Uterus (tissue), 4 donors: ENCODE measurements around the gene RASA3. TPM values are rescaled to one million over a fixed set of nuclear protein-coding genes. Genes with fewer than 3 reads are reported as not detected.

ENCODE experiments used
- DNase-seq, 2 donors: peaks; one replicate each; pipeline ENCODE4 v3.0.0-alpha.2; 2019 to 2020
- H3K27ac ChIP-seq, 2 donors: fragments of 200-600 bp; sonication (generic); 1 replicate in 1 of 2; 2 replicates in 1 of 2; pipeline ENCODE4 v1.5.1; 2016 to 2018
- H3K27me3 ChIP-seq, 2 donors: fragments of 200-600 bp; sonication (generic); one replicate each; pipeline ENCODE4 v1.5.1; 2018 to 2019; ENCODE audit warnings: control low read depth in 1 of 2
- H3K36me3 ChIP-seq, 2 donors: fragments of 200-600 bp; sonication (generic); one replicate each; pipeline ENCODE4 v1.5.1; 2019; ENCODE audit warnings: control low read depth in 1 of 2
- H3K4me1 ChIP-seq, 2 donors: fragments of 200-600 bp; sonication (generic); one replicate each; pipeline ENCODE4 v1.5.1; 2018 to 2019; ENCODE audit warnings: control low read depth in 1 of 2
- H3K4me3 ChIP-seq, 2 donors: fragments of 200-600 bp; sonication (generic); 1 replicate in 1 of 2; 2 replicates in 1 of 2; pipeline ENCODE4 v1.5.1; 2018 to 2019; ENCODE audit warnings: mild to moderate bottlenecking in 1 of 2
- H3K9me3 ChIP-seq, 2 donors: fragments of 200-600 bp; sonication (generic); one replicate each; pipeline ENCODE4 v1.5.1; 2019; ENCODE audit warnings: control low read depth in 1 of 2
- CTCF ChIP-seq, 4 experiments: fragments of 200-600 bp in 2 of 4; fragments of 450-650 bp in 2 of 4; sonication (generic) in 2 of 4; IDR thresholded peaks; one replicate each; pipeline ENCODE4 v1.5.1; 2016 to 2019; ENCODE audit warnings: antibody characterized with exemption in 4 of 4, mild to moderate bottlenecking in 2 of 4, moderate library complexity in 1 of 4
- POLR2A ChIP-seq, 2 donors: fragments of 450-650 bp; IDR thresholded peaks; one replicate each; pipeline ENCODE4 v1.6.1; 2016; ENCODE audit warnings: antibody characterized with exemption in 2 of 2, mild to moderate bottlenecking in 1 of 2, moderate library complexity in 1 of 2
- intact Hi-C: fragments of 100-400 bp; cut with DNase I; formaldehyde crosslinking; loops from one replicate; pipeline ENCODE4 v1.15.1; 2023; ENCODE audit warnings: low total_unique reads
- total RNA-seq, 4 donors: library from RNA; depleted of rRNA in 3 of 4; stranded (reverse); fragments of >200 nt in 3 of 4; gene quantifications; one replicate each; pipeline versions ENCODE4 v1.1.0 to v1.2.4, GENCODE V29; 2014 to 2023
- donor health status: DM: yes; HTN: yes; CAD: no.

Gene RASA3
- total RNA-seq, 4 donors from 2014 or later: 8.5 to 31.6 (median 17.2) TPM

- H3K27me3 ChIP-seq: no peaks in the 10 kb centered on the region
- intact Hi-C loops: no loop called here
- no peak for DNase-seq
- peaks cover 0 to under 1% of the 10 kb centered on the region in 2 donors for H3K4me1 ChIP-seq
- no peaks in the 10 kb centered on the region for H3K9me3 ChIP-seq
- H3K36me3 ChIP-seq: no peaks in the 10 kb centered on the region
- TF ChIP-seq POLR2A (IDR thresholded peaks at IDR 0.05) (no peak), CTCF (IDR thresholded peaks at IDR 0.05) (no peak)
- H3K27ac ChIP-seq: no peak overlapping the region
- H3K4me3 ChIP-seq: no peak overlapping the region
Observed at GRCh38 chr13:113941571-113942191, 190.7 kb downstream of the RASA3 start.

- intact Hi-C loops: no loop called here
- Histone ChIP-seq H3K27ac (no peak overlapping the region), H3K36me3 (no peaks in the 10 kb centered on the region), H3K27me3 (no peaks in the 10 kb centered on the region), H3K9me3 (no peaks in the 10 kb centered on the region), H3K4me1 (peaks cover 0 to 10% of the 10 kb centered on the region in 2 donors), H3K4me3 (no peak overlapping the region)
- no peak for DNase-seq
- no peak for TF ChIP-seq CTCF (IDR thresholded peaks at IDR 0.05)
- no peak for TF ChIP-seq POLR2A (IDR thresholded peaks at IDR 0.05)
Observed at GRCh38 chr13:113939944-113940297, 192.5 kb downstream of the RASA3 start.

- no peaks in the 10 kb centered on the region for H3K36me3 ChIP-seq
- TF ChIP-seq POLR2A (IDR thresholded peaks at IDR 0.05) (no peak), CTCF (IDR thresholded peaks at IDR 0.05) (no peak)
- DNase-seq: peak in 1 of 2 donors; percentile 15
- no peaks in the 10 kb centered on the region for H3K9me3 ChIP-seq
- intact Hi-C loops: no loop called here
- peaks cover 0 to 10% of the 10 kb centered on the region in 2 donors for H3K4me1 ChIP-seq
- H3K4me3 ChIP-seq: no peak overlapping the region
- H3K27ac ChIP-seq: no peak overlapping the region
- H3K27me3 ChIP-seq: no peaks in the 10 kb centered on the region
Observed at GRCh38 chr13:113939129-113939943, 193.1 kb downstream of the RASA3 start.

- H3K27me3 ChIP-seq: no peaks in the 10 kb centered on the region
- H3K9me3 ChIP-seq: no peaks in the 10 kb centered on the region
- intact Hi-C loops: no loop called here
- H3K4me3 ChIP-seq: no peak overlapping the region
- H3K27ac ChIP-seq: no peak overlapping the region
- H3K36me3 ChIP-seq: no peaks in the 10 kb centered on the region
- peak in 1 of 2 donors; percentile 15 for DNase-seq
- H3K4me1 ChIP-seq: peaks cover 0 to 10% of the 10 kb centered on the region in 2 donors
- TF ChIP-seq POLR2A (IDR thresholded peaks at IDR 0.05): no peak
- TF ChIP-seq CTCF (IDR thresholded peaks at IDR 0.05): no peak
Observed at GRCh38 chr13:113938716-113939115, 193.7 kb downstream of the RASA3 start.

- Histone ChIP-seq H3K36me3 (no peaks in the 10 kb centered on the region), H3K27me3 (no peaks in the 10 kb centered on the region), H3K9me3 (no peaks in the 10 kb centered on the region), H3K27ac (no peak overlapping the region), H3K4me1 (peaks cover 0 to 10% of the 10 kb centered on the region in 2 donors), H3K4me3 (no peak overlapping the region)
- intact Hi-C loops: no loop called here
- TF ChIP-seq CTCF (IDR thresholded peaks at IDR 0.05) (no peak), POLR2A (IDR thresholded peaks at IDR 0.05) (no peak)
- DNase-seq: peak in 1 of 2 donors; percentile 18
Observed at GRCh38 chr13:113938246-113938645, 194.2 kb downstream of the RASA3 start.
